Thoracic aorta (tissue), 2 donors: ENCODE data around the gene CPM. TPM values are rescaled to one million over a fixed set of nuclear protein-coding genes. Genes with fewer than 3 reads are reported as not detected.

ENCODE experiments used
- ATAC-seq: fragments of 150-250 bp; one replicate; pipeline ENCODE4 v1.8.0; 2017; ENCODE audit warnings: low read depth; ENCODE audit not compliant: insufficient number of reproducible peaks, low FRiP score
- DNase-seq: peaks from one replicate; pipeline ENCODE4 v3.0.0-alpha.2; 2020; ENCODE audit warnings: low spot score
- H3K27ac ChIP-seq, 2 donors: fragments of 200-600 bp; sonication (generic); 1 replicate in 1 of 2; 2 replicates in 1 of 2; pipeline ENCODE4 v1.5.1; 2016; ENCODE audit warnings: mild to moderate bottlenecking in 2 of 2, moderate library complexity in 2 of 2
- H3K27me3 ChIP-seq: fragments of 200-600 bp; sonication (generic); replicated peaks from 2 replicates; pipeline ENCODE4 v1.6.0; 2016; ENCODE audit warnings: mild to moderate bottlenecking; ENCODE audit not compliant: insufficient read depth
- H3K36me3 ChIP-seq: fragments of 200-600 bp; sonication (generic); one replicate; pipeline ENCODE4 v1.5.1; 2016
- H3K4me1 ChIP-seq, 2 donors: fragments of 200-600 bp; sonication (generic); 1 replicate in 1 of 2; 2 replicates in 1 of 2; pipeline versions ENCODE4 v1.5.1 to v1.6.0; 2016; ENCODE audit warnings: low read depth in 2 of 2, mild to moderate bottlenecking in 1 of 2; ENCODE audit not compliant: control insufficient read depth in 1 of 2
- H3K4me3 ChIP-seq: fragments of 200-600 bp; sonication (generic); 2 replicates; pipeline ENCODE4 v1.5.1; 2016; ENCODE audit warnings: mild to moderate bottlenecking
- H3K9me3 ChIP-seq: fragments of 200-600 bp; sonication (generic); 2 replicates; pipeline ENCODE4 v1.5.1; 2016
- CTCF ChIP-seq: fragments of 200-600 bp; sonication (generic); IDR thresholded peaks from one replicate; pipeline ENCODE4 v1.5.1; 2019; ENCODE audit warnings: antibody characterized with exemption
- total RNA-seq, 2 donors: library from RNA; depleted of rRNA; stranded (reverse); fragments of >200 nt; gene quantifications; one replicate each; pipeline versions ENCODE4 v1.1.0 to v1.2.3, GENCODE V29; 2016

CPM gene
- total RNA-seq, 2 donors from 2014 or later, result 22.1 to 62.3 TPM

DNA sequence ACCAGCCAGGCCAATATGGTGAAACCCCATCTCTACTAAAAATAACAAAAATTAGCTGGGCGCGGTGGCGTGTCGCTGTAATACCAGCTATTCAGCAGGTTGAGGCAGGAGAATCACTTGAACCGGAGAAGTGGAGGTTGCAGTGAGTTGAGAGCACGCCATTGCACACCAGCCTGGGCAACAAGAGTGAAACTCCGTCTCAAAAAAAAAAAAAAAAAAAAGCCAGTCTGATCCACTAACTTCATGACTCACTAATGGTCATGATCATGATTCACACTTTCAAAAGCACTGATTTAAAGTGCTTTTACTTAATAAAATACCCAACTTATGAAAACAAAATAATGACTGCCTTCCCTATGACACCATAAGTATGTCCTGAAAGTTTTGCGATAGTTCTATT lies 38.4 kb upstream of the CPM start:
- no peaks in the 10 kb centered on the region for H3K9me3 ChIP-seq
- H3K27me3 ChIP-seq, result no peaks in the 10 kb centered on the region
- TF ChIP-seq CTCF, result no peak
- H3K4me3 ChIP-seq, result no peak overlapping the region
- H3K27ac ChIP-seq, result no peak overlapping the region
- DNase-seq (no peak), ATAC-seq (no peak)
- no peaks in the 10 kb centered on the region for H3K36me3 ChIP-seq
- no peaks in the 10 kb centered on the region for H3K4me1 ChIP-seq

- no peaks in the 10 kb centered on the region for H3K9me3 ChIP-seq
- no peaks in the 10 kb centered on the region for H3K4me1 ChIP-seq
- ATAC-seq, result no peak
- no peak overlapping the region for H3K27ac ChIP-seq
- H3K36me3 ChIP-seq, result no peaks in the 10 kb centered on the region
- TF ChIP-seq CTCF, result no peak
- no peak for DNase-seq
- H3K27me3 ChIP-seq, result no peaks in the 10 kb centered on the region
- no peak overlapping the region for H3K4me3 ChIP-seq
These were observed 38.0 kb upstream of the CPM start for GRCh38 chr12:68970951-68971350.

- no peak for DNase-seq
- Histone ChIP-seq H3K4me1 (no peaks in the 10 kb centered on the region), H3K27me3 (no peaks in the 10 kb centered on the region), H3K9me3 (no peaks in the 10 kb centered on the region), H3K4me3 (no peak overlapping the region), H3K36me3 (no peaks in the 10 kb centered on the region), H3K27ac (no peak overlapping the region)
- TF ChIP-seq CTCF, result no peak
- ATAC-seq, result no peak
These were observed 37.3 kb upstream of the CPM start for GRCh38 chr12:68970306-68970705.

DNA sequence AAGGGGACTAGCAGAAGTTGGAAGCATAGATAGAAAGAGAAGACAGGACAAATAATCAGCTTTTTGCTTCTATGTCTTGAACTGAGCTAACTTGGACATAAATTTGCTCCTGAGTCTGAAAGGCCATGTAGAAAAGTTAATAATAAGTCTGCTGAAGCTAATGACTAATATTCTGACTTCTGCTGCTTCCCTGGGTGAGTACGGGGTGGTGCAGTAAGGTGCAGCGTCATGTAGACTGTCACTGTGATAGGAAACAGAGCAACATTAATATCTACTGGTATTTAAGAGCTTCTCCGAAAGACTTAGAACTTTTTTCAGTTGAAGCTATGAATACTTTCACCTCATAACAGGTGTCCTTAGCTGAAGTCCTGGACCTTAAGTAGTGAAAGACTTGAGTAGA lies 34.1 kb upstream of the CPM start:
- DNase-seq, result no peak
- Histone ChIP-seq H3K27me3 (no peaks in the 10 kb centered on the region), H3K9me3 (no peaks in the 10 kb centered on the region), H3K4me3 (no peak overlapping the region), H3K27ac (no peak overlapping the region), H3K36me3 (no peaks in the 10 kb centered on the region), H3K4me1 (peaks cover 0 to 3% of the 10 kb centered on the region in 2 donors)
- no peak for ATAC-seq
- TF ChIP-seq CTCF, result no peak

DNA sequence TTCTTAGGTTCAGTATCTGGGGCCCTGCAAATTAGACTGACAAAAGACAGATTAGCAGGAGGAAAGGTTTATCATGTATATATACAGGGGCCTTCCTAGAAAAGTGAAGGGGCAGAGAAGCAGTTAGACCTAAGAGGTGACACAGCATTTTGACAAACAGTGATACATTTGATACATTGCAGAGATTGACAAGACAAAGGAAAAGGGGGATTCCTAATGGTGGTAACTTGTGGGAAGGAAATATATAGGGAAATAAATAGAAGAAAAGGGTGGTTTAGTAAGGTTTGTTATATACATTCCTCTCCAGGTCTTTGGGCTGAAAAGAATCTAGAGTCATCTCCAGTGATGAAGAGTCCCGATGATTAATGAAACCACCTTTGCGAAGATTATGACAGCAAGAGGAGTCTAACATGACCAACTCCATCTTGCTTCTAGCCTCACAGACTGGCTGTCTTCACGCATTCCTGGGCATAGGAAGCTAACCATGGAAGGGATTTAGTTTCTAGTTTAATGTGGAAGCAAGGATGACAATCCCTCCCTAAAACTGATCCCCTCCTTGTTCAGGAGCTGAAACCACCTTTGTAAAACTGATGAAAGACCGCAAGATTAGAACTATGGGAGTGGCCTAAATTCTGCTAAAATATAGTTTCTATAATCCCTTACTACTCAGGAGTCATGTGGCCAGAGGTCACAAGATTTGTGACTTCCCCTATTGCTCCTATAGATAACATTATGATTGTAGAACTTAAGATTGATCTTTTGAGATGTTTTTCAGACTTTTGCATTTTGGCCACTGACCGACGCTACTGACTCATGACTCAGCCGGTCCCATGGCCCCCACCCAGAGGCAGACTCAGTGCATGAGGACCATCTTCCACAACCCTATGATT lies 31.1 kb upstream of the CPM start:
- no peak for TF ChIP-seq CTCF
- no peak for DNase-seq
- ATAC-seq, result no peak
- Histone ChIP-seq H3K27me3 (no peaks in the 10 kb centered on the region), H3K9me3 (no peaks in the 10 kb centered on the region), H3K4me3 (no peak overlapping the region), H3K27ac (no peak overlapping the region), H3K4me1 (peaks cover 0 to 3% of the 10 kb centered on the region in 2 donors), H3K36me3 (no peaks in the 10 kb centered on the region)
